Lung (tissue), 12 donors: ENCODE data around the gene RSPH4A. TPM values are rescaled to one million over a fixed set of nuclear protein-coding genes. Genes with fewer than 3 reads are reported as not detected.

Experiments used
- ATAC-seq: fragments of 200-7000 bp; cut with Tn5 transposase; one replicate; pipeline ENCODE4 v1.9.1; 2020; ENCODE audit warnings: moderate number of reproducible peaks; ENCODE audit not compliant: insufficient read depth, low FRiP score
- DNase-seq, 3 donors: peaks; one replicate each; pipeline ENCODE4 v3.0.0-alpha.2; 2013 to 2017
- H3K27ac ChIP-seq, 2 donors: one replicate each; pipeline ENCODE4 v1.5.1; 2013; ENCODE audit warnings: mild to moderate bottlenecking in 2 of 2, moderate library complexity in 2 of 2, control low read depth in 1 of 2, inconsistent platforms in 1 of 2, low read depth in 1 of 2, low read length in 1 of 2
- H3K27me3 ChIP-seq, 3 donors: one replicate each; pipeline ENCODE4 v1.5.1; 2013; ENCODE audit warnings: low read length in 2 of 3; ENCODE audit not compliant: control insufficient read depth in 3 of 3, insufficient read depth in 3 of 3
- H3K36me3 ChIP-seq, 4 donors: one replicate each; pipeline ENCODE4 v1.5.1; 2013; ENCODE audit warnings: low read length in 4 of 4, mild to moderate bottlenecking in 1 of 4, moderate library complexity in 1 of 4; ENCODE audit not compliant: control insufficient read depth in 4 of 4, insufficient read depth in 4 of 4
- H3K4me1 ChIP-seq, 5 donors: one replicate each; pipeline ENCODE4 v1.5.1; 2013; ENCODE audit warnings: low read length in 5 of 5, mild to moderate bottlenecking in 2 of 5, moderate library complexity in 1 of 5; ENCODE audit not compliant: control insufficient read depth in 5 of 5, insufficient read depth in 5 of 5
- H3K4me3 ChIP-seq: one replicate; pipeline ENCODE4 v1.5.1; 2013; ENCODE audit warnings: mild to moderate bottlenecking, control low read depth, moderate library complexity
- H3K9ac ChIP-seq, 2 donors: one replicate each; pipeline ENCODE4 v1.5.1; 2013; ENCODE audit warnings: low read length in 2 of 2, control low read depth in 1 of 2; ENCODE audit not compliant: insufficient read depth in 1 of 2
- H3K9me3 ChIP-seq, 4 donors: one replicate each; pipeline ENCODE4 v1.5.1; 2013; ENCODE audit warnings: low read length in 3 of 4, mild to moderate bottlenecking in 1 of 4, moderate library complexity in 1 of 4; ENCODE audit not compliant: control insufficient read depth in 4 of 4, insufficient read depth in 3 of 4
- WGBS, 2 donors: extraction: QIAGEN DNeasy Blood & Tissue Kit; methylation state at CpG; one replicate each; pipeline ENCODE4 v1.1.7; 2013; 5-methylcytosine and 5-hydroxymethylcytosine counted together
- polyA plus RNA-seq, 2 donors: library from polyadenylated mRNA; stranded (reverse); fragments of 200-250 nt; gene quantifications; one replicate each; pipeline ENCODE4 v1.2.1, GENCODE V29; 2013
- total RNA-seq, 2 donors: library from RNA; depleted of rRNA in 1 of 2; stranded (reverse); fragments of >200 nt in 1 of 2; gene quantifications; one replicate each; pipeline ENCODE4 v1.2.1, GENCODE V29; 2014 to 2021
- TF ChIP-seq, protein P1 (sequence below): IDR thresholded peaks from 2 replicates; pipeline ENCODE4 v1.5.1; 2012; ENCODE audit warnings: mild to moderate bottlenecking; ENCODE audit errors: control extremely low read depth, extremely low read depth
- donor health status: control.
- donor health status: control.
- donor health status: Bipolar disorder and iron deficiency.
- donor health status: healthy.
- donor health status: DM: yes; HTN: yes; CAD: no.

Gene RSPH4A
- total and polyA plus RNA-seq, 4 donors: 5.4 to 46.1 (median 14.8) TPM

DNA sequence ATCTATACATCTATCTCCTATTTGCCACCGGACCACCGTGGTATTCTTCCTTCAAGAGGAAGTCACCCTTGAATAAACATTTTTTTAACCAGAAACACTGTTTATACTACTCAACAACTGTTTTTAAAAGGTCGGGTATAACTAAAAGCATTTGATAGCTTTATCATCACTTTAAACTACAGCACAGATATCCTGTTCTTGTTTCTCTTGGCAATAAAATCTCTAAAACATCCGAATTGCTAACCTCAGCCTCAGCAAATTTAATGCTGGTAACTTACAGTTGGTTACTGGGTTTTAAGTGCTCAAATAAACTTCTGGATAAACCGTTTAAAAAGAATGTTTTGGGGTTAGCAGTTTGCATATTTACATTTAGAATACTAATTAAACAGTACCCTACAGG lies 31.9 kb downstream of the RSPH4A start:
- no peaks in the 10 kb centered on the region for H3K9me3 ChIP-seq
- 24 to 32% methylated on average over 5 of the region's 5 CpGs for WGBS, 2 donors
- no peaks in the 10 kb centered on the region for H3K4me1 ChIP-seq
- no peak for ATAC-seq
- peaks cover 0 to 11% (median 6%) of the 10 kb centered on the region in 4 donors for H3K36me3 ChIP-seq
- H3K27me3 ChIP-seq: no peaks in the 10 kb centered on the region
- no peak overlapping the region for H3K27ac ChIP-seq
- no peak overlapping the region for H3K9ac ChIP-seq
- TF ChIP-seq, protein P1, sequence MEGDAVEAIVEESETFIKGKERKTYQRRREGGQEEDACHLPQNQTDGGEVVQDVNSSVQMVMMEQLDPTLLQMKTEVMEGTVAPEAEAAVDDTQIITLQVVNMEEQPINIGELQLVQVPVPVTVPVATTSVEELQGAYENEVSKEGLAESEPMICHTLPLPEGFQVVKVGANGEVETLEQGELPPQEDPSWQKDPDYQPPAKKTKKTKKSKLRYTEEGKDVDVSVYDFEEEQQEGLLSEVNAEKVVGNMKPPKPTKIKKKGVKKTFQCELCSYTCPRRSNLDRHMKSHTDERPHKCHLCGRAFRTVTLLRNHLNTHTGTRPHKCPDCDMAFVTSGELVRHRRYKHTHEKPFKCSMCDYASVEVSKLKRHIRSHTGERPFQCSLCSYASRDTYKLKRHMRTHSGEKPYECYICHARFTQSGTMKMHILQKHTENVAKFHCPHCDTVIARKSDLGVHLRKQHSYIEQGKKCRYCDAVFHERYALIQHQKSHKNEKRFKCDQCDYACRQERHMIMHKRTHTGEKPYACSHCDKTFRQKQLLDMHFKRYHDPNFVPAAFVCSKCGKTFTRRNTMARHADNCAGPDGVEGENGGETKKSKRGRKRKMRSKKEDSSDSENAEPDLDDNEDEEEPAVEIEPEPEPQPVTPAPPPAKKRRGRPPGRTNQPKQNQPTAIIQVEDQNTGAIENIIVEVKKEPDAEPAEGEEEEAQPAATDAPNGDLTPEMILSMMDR: no peak
- DNase-seq: peak in 1 of 3 donors; percentile 47
- H3K4me3 ChIP-seq: no peak overlapping the region

DNA sequence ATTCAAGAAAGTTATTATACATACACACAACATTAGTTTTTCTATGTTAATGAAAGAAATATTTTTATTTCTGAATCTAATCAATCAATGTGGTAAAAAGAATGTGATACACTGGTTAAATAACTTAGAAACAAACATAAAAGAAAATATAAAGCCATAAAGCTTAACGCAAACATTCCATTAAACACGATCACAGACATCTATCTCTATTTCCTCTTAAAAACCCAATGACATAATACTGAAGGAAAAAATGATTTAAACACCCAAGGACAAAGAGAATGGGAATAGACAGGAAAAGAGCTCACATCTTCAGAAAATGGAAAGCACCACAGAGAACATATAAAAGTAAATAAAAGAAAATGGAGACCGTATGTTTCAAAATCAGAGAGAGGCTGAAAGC lies 32.9 kb downstream of the RSPH4A start:
- H3K4me3 ChIP-seq: no peak overlapping the region
- 85 to 87% methylated on average over 3 of the region's 3 CpGs for WGBS, 2 donors
- no peaks in the 10 kb centered on the region for H3K9me3 ChIP-seq
- DNase-seq: no peak
- TF ChIP-seq, protein P1: no peak
- H3K36me3 ChIP-seq: peaks cover 0 to 11% (median 6%) of the 10 kb centered on the region in 4 donors
- H3K27ac ChIP-seq: no peak overlapping the region
- no peak for ATAC-seq
- H3K4me1 ChIP-seq: no peaks in the 10 kb centered on the region
- no peaks in the 10 kb centered on the region for H3K27me3 ChIP-seq
- H3K9ac ChIP-seq: no peak overlapping the region

DNA sequence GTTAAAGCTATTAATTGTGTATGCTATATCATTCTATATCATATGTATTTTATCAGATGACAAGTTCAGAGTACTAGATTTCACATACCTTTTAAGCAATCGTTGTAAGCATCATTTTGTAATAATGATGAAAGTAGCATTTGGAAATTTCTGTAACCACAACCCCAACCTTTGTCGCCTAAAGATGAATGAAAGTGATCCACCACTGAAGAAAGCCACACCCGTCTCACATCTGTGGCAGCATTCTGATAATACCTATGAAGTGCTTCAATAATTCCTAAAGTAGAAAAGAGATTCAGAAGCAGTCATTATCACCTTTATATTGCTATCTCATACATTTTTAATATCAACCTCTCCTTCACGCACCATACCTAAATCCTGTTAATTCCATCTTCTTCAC lies 35.6 kb downstream of the RSPH4A start:
- DNase-seq: no peak
- no peaks in the 10 kb centered on the region for H3K27me3 ChIP-seq
- H3K4me1 ChIP-seq: no peaks in the 10 kb centered on the region
- WGBS, 2 donors: 50 to 75% methylated on average over 4 of the region's 4 CpGs
- ATAC-seq: no peak
- H3K36me3 ChIP-seq: peaks cover 0 to 16% (median 4%) of the 10 kb centered on the region in 4 donors
- H3K27ac ChIP-seq: no peak overlapping the region
- H3K9me3 ChIP-seq: no peaks in the 10 kb centered on the region
- TF ChIP-seq, protein P1: no peak
- H3K4me3 ChIP-seq: no peak overlapping the region
- no peak overlapping the region for H3K9ac ChIP-seq

DNA sequence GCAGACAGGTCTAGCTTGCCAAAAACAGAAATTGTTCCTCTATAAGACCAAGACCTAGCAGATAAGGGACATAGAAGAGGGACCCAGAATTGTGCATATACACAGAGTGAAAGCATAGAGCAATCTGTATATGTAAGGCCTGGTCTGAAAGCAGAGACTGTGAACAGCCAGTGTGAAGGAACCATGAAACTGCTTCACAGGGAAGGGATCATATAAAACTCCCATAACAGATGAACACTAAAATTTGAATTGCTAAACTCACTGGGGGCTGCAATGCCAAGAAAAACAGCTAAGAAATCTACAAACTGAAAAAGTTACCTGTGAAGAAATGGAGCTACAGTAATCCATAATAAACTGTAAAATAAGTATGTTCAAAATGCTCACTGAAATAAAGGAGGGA lies 45.3 kb downstream of the RSPH4A start:
- no peak overlapping the region for H3K27ac ChIP-seq
- H3K4me1 ChIP-seq: peaks cover 0 to 15% (median 0%) of the 10 kb centered on the region in 5 donors
- no peak for ATAC-seq

More for the DNA sequence above, 45.3 kb downstream of the RSPH4A start:
- Histone ChIP-seq H3K4me3 (no peak overlapping the region), H3K9me3 (no peaks in the 10 kb centered on the region), H3K36me3 (peaks cover 0 to 2% (median 0%) of the 10 kb centered on the region in 4 donors), H3K9ac (no peak overlapping the region), H3K27me3 (no peaks in the 10 kb centered on the region)
- TF ChIP-seq, protein P1: no peak
- no peak for DNase-seq
